ENCODE measurements around the gene MPO. TPM values are rescaled to one million over a fixed set of nuclear protein-coding genes. Genes with fewer than 3 reads are reported as not detected.
A peak's percentile ranks its signal among the peaks of the same experiment; 100 is the strongest.

Gene MPO
- total and polyA plus RNA-seq, 2 of the 4 experiments (the other 2 are of a cell fraction): not detected

DNA sequence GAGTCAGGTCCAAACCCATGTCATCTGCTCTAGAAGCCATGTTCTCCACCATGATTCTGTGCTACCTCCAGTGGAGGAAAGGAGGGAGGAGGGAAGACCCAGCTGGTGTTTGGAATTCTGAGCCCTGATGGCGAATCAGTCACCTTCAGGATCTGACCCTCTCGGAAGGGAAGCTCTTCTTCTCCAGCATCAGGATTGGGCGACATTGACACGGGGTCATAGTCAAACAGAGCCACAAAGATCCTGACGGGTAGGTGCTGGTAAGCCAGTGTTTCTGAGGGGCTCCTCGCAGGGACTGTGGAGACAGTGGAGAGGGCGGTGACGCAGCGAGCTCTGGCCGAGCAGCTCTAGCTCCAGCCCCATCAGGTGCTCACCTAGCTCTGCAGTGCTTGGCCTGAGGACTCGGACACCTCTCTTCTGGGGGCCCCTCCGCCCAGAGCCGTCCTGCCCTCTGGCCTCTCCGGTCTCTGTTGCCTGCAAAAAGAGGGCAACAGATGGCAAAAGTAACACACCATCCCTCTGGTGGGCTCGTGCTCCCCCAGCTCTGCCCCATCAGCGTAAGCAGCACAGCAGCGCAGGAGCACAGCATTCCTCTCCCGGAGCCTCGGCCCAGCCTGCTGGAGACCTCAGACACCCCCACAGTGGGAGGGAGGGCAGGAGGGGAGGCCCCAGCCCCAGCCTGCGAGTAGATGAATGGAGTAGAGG lies 26.9 kb upstream of the MPO start:
- no peak for DNase-seq
- no peaks in the 10 kb centered on the region for H3K9me3 ChIP-seq (ENCODE audit: control insufficient read depth, insufficient read depth, low read length)
- ChIA-PET CTCF (no interaction called here), POLR2A (ENCODE audit: unreplicated experiment) (no interaction called here)
- H2BK20ac ChIP-seq (ENCODE audit: low read depth, low read length): no peak overlapping the region
- H2AFZ ChIP-seq (replicated peaks; ENCODE audit: low read length, poor library complexity): peak overlapping the region; percentile 14
- no peak overlapping the region for H2BK15ac ChIP-seq (ENCODE audit: low read depth, low read length)
- no peak overlapping the region for H4K91ac ChIP-seq (ENCODE audit: insufficient read depth, low read depth, low read length)
- no peaks in the 10 kb centered on the region for H3K79me1 ChIP-seq (ENCODE audit: low read depth in 1 of 2, low read length in 2 of 2)
- H3K27ac ChIP-seq (ENCODE audit: insufficient read depth, low read length): no peak overlapping the region
- H3K9me1 ChIP-seq (ENCODE audit: insufficient read depth, low read length): no peaks in the 10 kb centered on the region
- H4K5ac ChIP-seq (ENCODE audit: low read depth, low read length): no peak overlapping the region
- no peak overlapping the region for H3K14ac ChIP-seq (replicated peaks; ENCODE audit: low read depth, low read length)
- no peak overlapping the region for H2BK5ac ChIP-seq (ENCODE audit: low read depth, low read length, poor library complexity, severe bottlenecking)
- no peak overlapping the region for H4K8ac ChIP-seq (ENCODE audit: low read depth in 2 of 2, low read length in 2 of 2)
- H3K23ac ChIP-seq (ENCODE audit: low read depth, low read length): no peak overlapping the region
- no peaks in the 10 kb centered on the region for H3K36me3 ChIP-seq (ENCODE audit: control insufficient read depth, insufficient read depth, low read length)
- intact Hi-C loops (cut with micrococcal nuclease): no loop called here
- H3K4ac ChIP-seq (ENCODE audit: low read depth, low read length): no peak overlapping the region
- no peak overlapping the region for H2BK120ac ChIP-seq (ENCODE audit: low read depth, low read length)
- no peak overlapping the region for H3K4me3 ChIP-seq (ENCODE audit: insufficient read depth, low read depth, low read length)
- no peaks in the 10 kb centered on the region; the same call in 1 of the 2 replicates for H4K20me1 ChIP-seq (ENCODE audit: insufficient read depth, low read length)
- H3K56ac ChIP-seq (ENCODE audit: extremely low read depth, insufficient read depth, low read length): no peak overlapping the region
- no TSS peak for BruUV-seq (replicated peaks)
- no peak for ATAC-seq (ENCODE audit: low read depth)
- TF ChIP-seq USF2 (IDR thresholded peaks at IDR 0.05; ENCODE audit: low read depth, low read length): no peak
- TF ChIP-seq, protein P1, sequence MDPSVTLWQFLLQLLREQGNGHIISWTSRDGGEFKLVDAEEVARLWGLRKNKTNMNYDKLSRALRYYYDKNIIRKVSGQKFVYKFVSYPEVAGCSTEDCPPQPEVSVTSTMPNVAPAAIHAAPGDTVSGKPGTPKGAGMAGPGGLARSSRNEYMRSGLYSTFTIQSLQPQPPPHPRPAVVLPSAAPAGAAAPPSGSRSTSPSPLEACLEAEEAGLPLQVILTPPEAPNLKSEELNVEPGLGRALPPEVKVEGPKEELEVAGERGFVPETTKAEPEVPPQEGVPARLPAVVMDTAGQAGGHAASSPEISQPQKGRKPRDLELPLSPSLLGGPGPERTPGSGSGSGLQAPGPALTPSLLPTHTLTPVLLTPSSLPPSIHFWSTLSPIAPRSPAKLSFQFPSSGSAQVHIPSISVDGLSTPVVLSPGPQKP (IDR thresholded peaks at IDR 0.05; ENCODE audit: borderline replicate concordance, low read depth, low read length): no peak
- TF ChIP-seq, protein P2, sequence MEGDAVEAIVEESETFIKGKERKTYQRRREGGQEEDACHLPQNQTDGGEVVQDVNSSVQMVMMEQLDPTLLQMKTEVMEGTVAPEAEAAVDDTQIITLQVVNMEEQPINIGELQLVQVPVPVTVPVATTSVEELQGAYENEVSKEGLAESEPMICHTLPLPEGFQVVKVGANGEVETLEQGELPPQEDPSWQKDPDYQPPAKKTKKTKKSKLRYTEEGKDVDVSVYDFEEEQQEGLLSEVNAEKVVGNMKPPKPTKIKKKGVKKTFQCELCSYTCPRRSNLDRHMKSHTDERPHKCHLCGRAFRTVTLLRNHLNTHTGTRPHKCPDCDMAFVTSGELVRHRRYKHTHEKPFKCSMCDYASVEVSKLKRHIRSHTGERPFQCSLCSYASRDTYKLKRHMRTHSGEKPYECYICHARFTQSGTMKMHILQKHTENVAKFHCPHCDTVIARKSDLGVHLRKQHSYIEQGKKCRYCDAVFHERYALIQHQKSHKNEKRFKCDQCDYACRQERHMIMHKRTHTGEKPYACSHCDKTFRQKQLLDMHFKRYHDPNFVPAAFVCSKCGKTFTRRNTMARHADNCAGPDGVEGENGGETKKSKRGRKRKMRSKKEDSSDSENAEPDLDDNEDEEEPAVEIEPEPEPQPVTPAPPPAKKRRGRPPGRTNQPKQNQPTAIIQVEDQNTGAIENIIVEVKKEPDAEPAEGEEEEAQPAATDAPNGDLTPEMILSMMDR (conservative IDR thresholded peaks at IDR 0.05; ENCODE audit: low read depth, low read length): no peak
- TF ChIP-seq MXI1 (IDR thresholded peaks at IDR 0.05; ENCODE audit: borderline replicate concordance, low read depth, low read length): no peak
- TF ChIP-seq RFX5 (IDR thresholded peaks at IDR 0.05; ENCODE audit: low read depth, low read length): no peak
- no peak for TF ChIP-seq NFE2L2 (IDR thresholded peaks at IDR 0.05; ENCODE audit: low read depth, low read length)
- no peak for TF ChIP-seq RCOR1 (IDR thresholded peaks at IDR 0.05; ENCODE audit: insufficient replicate concordance, low read length)
- no peak for TF ChIP-seq RAD21 (IDR thresholded peaks at IDR 0.05; ENCODE audit: low read length)
- no peak for TF ChIP-seq CHD1 (IDR thresholded peaks at IDR 0.05; ENCODE audit: low read depth, low read length)
- TF ChIP-seq POLR2A (IDR thresholded peaks at IDR 0.05; ENCODE audit: low read depth, low read length): no peak
- no peak for TF ChIP-seq CEBPB (IDR thresholded peaks at IDR 0.05; ENCODE audit: low read depth, low read length)
- no peak for TF ChIP-seq SMC3 (IDR thresholded peaks at IDR 0.05; ENCODE audit: low read depth, low read length)
- TF ChIP-seq FOS (IDR thresholded peaks at IDR 0.05; ENCODE audit: low read depth, low read length): no peak
- TF ChIP-seq BHLHE40 (IDR thresholded peaks at IDR 0.05; ENCODE audit: low read depth, low read length): no peak
- TF ChIP-seq MAZ (IDR thresholded peaks at IDR 0.05; ENCODE audit: borderline replicate concordance, low read depth, low read length): no peak
- no peak for TF ChIP-seq MAFK (IDR thresholded peaks at IDR 0.05; ENCODE audit: low read depth, low read length)
- no peak overlapping the region for H2AK5ac ChIP-seq (ENCODE audit: low read depth, low read length)
- 70% methylated on average over 4 of the region's 20 CpGs; no CpG with 5 or more reads in 1 of the 2 experiments for WGBS, 2 experiments (ENCODE audit: extremely low coverage in 2 of 2, insufficient read length in 1 of 2)
- H3K4me2 ChIP-seq (ENCODE audit: low read depth, low read length): no peak overlapping the region
- H3K27me3 ChIP-seq (ENCODE audit: control insufficient read depth, insufficient read depth, low read length): peaks cover 2% of the 10 kb centered on the region; the same call in 1 of the 2 replicates
- no peak overlapping the region for H3K18ac ChIP-seq (ENCODE audit: low read depth, low read length)
- dilution Hi-C loops (cut with HindIII; ENCODE audit: low sequenced_read_pairs, unreplicated experiment): no loop called here
- no peak overlapping the region for H2AK9ac ChIP-seq (replicated peaks; ENCODE audit: low read depth, low read length, poor library complexity)
- H3K4me1 ChIP-seq (ENCODE audit: control insufficient read depth, insufficient read depth, low read length): no peaks in the 10 kb centered on the region
- no peak overlapping the region for H3K9ac ChIP-seq (ENCODE audit: low read depth, low read length)
- in situ Hi-C loops (cut with MboI; ENCODE audit: low sequenced_read_pairs): no loop called here
